Left ventricle myocardium inferior (tissue), 1 donor: ENCODE results near the gene KCNQ1. TPM values are rescaled to one million over a fixed set of nuclear protein-coding genes. Genes with fewer than 3 reads are reported as not detected.

Experiments
- DNase-seq: peaks from one replicate; pipeline ENCODE4 v3.0.0-alpha.2; 2020
- H3K27ac ChIP-seq: fragments of 200-600 bp; replicated peaks from 2 replicates; pipeline ENCODE4 v1.8.0; 2021
- H3K27me3 ChIP-seq: fragments of 200-600 bp; 2 replicates; pipeline ENCODE4 v1.8.0; 2021; ENCODE audit warnings: low read depth
- H3K36me3 ChIP-seq: fragments of 200-600 bp; 2 replicates; pipeline ENCODE4 v1.8.0; 2021
- H3K4me1 ChIP-seq: fragments of 200-600 bp; 2 replicates; pipeline ENCODE4 v1.8.0; 2021
- H3K4me3 ChIP-seq: fragments of 200-600 bp; 2 replicates; pipeline ENCODE4 v1.8.0; 2021; ENCODE audit warnings: mild to moderate bottlenecking, moderate library complexity
- H3K9me3 ChIP-seq: fragments of 200-600 bp; replicated peaks from 2 replicates; pipeline ENCODE4 v1.8.0; 2021
- intact Hi-C: fragments of 100-400 bp; cut with micrococcal nuclease; formaldehyde crosslinking; loops from one replicate; pipeline ENCODE4 v1.11.0; 2022
- total RNA-seq: library from RNA; stranded (reverse); fragmentation: NEBNext Ultra II Directional; extraction: Animal tissue kit (Norgen Biotek cat#: 25700); gene quantifications from one replicate; pipeline ENCODE4 v1.2.1, GENCODE V29; 2021
- TF ChIP-seq, protein P1 (sequence below): fragments of 200-600 bp; IDR thresholded peaks from 2 replicates; pipeline ENCODE4 v1.8.0; 2021; ENCODE audit warnings: antibody characterized with exemption, mild to moderate bottlenecking, borderline replicate concordance
- donor health status: DM: no; HTN: yes; CAD: no; lungs with severe emphysema.

Gene KCNQ1
- total RNA-seq, 1 donor from 2014 or later: 41.8 TPM

DNA sequence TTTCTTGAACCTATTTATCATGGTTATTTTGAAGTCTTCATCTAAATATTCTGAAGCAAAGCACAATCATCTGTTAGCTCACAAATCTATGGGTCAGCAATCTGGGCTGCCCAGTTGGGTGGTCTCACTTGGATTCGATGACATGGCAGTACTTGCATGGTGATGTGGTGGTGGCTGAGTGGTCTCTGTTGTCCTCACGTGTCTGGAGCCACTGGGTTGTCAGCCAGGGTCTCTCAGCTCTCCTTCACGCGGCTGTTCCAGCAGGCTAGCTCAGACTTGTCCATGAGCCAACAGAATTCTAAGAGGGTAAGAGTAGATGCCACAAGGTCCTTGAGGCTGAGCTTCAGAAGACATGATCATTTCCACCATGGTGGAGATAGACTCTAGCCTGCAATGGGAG lies 321.4 kb downstream of the KCNQ1 start:
- H3K27me3 ChIP-seq: no peaks in the 10 kb centered on the region
- H3K36me3 ChIP-seq: no peaks in the 10 kb centered on the region
- no peak overlapping the region for H3K27ac ChIP-seq
- TF ChIP-seq, protein P1, sequence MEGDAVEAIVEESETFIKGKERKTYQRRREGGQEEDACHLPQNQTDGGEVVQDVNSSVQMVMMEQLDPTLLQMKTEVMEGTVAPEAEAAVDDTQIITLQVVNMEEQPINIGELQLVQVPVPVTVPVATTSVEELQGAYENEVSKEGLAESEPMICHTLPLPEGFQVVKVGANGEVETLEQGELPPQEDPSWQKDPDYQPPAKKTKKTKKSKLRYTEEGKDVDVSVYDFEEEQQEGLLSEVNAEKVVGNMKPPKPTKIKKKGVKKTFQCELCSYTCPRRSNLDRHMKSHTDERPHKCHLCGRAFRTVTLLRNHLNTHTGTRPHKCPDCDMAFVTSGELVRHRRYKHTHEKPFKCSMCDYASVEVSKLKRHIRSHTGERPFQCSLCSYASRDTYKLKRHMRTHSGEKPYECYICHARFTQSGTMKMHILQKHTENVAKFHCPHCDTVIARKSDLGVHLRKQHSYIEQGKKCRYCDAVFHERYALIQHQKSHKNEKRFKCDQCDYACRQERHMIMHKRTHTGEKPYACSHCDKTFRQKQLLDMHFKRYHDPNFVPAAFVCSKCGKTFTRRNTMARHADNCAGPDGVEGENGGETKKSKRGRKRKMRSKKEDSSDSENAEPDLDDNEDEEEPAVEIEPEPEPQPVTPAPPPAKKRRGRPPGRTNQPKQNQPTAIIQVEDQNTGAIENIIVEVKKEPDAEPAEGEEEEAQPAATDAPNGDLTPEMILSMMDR: no peak
- H3K9me3 ChIP-seq: no peaks in the 10 kb centered on the region
- intact Hi-C loops: no loop called here
- H3K4me3 ChIP-seq: no peak overlapping the region
- no peak for DNase-seq
- no peaks in the 10 kb centered on the region for H3K4me1 ChIP-seq

DNA sequence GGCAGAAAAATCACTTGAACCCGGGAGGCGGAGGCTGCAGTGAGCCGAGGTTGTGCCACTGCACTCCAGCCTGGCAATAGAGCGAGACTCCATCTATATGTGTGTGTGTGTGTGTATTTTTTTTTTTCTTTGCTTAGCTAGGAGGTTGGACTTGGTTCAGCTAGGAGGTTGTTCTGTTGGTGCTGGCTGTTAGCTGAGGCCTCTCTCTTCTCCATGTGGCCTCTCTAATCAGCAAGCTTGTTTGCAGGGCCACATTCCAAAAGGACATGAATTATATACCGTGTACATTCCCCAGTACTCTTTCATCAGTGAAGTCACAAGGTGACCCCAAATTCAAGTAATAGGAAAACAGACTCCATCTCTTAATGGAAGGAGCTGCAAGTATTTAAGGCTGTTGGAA lies 322.3 kb downstream of the KCNQ1 start:
- no peaks in the 10 kb centered on the region for H3K36me3 ChIP-seq
- intact Hi-C loops: no loop called here
- DNase-seq: no peak
- no peaks in the 10 kb centered on the region for H3K27me3 ChIP-seq
- no peaks in the 10 kb centered on the region for H3K9me3 ChIP-seq
- TF ChIP-seq, protein P1: no peak
- H3K4me1 ChIP-seq: no peaks in the 10 kb centered on the region
- no peak overlapping the region for H3K27ac ChIP-seq
- H3K4me3 ChIP-seq: no peak overlapping the region

DNA sequence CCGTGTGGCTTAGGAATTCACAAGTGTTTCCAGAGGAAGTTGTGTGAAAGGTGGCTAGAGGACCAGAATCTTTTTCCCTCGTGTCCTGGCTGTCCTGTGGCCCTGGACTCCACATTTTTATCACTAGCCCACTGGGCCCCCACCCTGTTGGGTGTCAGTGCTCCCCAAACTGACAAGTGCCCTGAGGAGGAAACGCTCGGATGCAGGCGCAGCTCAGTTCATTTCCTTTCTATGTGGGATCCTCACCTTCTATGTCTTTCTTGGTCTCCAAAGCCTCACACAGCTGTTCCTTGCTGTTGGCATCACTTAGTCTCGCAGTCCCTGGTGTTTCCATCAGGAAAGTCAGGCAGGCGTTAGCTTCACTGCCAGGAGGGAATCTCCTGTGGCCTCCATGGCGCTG lies 323.0 kb downstream of the KCNQ1 start:
- intact Hi-C loops: no loop called here
- no peak for DNase-seq
- Histone ChIP-seq H3K4me3 (no peak overlapping the region), H3K9me3 (no peaks in the 10 kb centered on the region), H3K36me3 (no peaks in the 10 kb centered on the region), H3K27me3 (no peaks in the 10 kb centered on the region), H3K4me1 (no peaks in the 10 kb centered on the region), H3K27ac (no peak overlapping the region)
- TF ChIP-seq, protein P1: no peak

DNA sequence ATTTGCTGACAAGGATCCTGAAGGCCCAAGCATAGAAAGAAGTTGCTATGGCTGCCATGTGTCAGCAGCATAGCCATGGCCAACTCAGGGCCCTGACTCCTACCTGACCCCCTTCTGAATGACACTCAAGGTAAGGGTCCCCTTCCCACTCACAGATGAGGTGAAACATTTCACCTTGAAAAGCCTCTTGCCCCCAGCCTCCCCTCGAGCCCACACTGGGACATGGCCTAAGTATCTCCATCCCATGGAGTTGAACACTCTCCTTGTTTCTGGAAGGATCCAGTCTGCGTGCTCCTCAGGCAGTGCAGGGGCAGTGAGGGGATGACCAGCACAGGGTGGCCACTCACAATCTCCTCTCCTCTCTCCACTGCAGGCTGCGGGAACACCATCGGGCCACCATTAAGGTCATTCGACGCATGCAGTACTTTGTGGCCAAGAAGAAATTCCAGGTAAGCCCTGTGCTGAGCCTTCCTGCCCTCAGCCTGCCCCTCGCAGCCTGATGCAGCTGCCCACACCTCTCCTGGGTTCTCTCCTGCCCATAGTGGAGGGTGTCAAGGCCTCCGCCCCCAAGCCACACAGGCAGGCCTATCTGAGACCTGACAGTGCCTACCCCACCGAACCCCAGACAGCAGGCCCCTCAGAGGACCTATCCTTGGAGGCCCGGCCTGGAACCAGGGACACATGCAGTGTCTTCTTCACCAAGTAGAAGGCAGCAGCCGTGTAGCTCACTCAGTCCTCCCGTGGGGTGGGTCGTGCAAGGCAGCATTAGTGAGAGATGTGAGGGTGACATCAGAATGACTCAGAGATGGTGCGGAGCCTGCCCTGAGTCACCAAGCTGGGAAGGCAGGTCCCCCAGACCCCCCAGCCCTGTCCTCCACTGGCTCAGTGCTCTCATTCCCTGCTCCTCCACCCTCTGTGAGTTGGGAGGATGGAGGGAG lies 323.9 kb downstream of the KCNQ1 start:
- intact Hi-C loops: no loop called here
- Histone ChIP-seq H3K9me3 (no peaks in the 10 kb centered on the region), H3K27me3 (no peaks in the 10 kb centered on the region), H3K27ac (no peak overlapping the region), H3K4me1 (no peaks in the 10 kb centered on the region), H3K4me3 (no peak overlapping the region), H3K36me3 (no peaks in the 10 kb centered on the region)
- DNase-seq: no peak
- TF ChIP-seq, protein P1: no peak

DNA sequence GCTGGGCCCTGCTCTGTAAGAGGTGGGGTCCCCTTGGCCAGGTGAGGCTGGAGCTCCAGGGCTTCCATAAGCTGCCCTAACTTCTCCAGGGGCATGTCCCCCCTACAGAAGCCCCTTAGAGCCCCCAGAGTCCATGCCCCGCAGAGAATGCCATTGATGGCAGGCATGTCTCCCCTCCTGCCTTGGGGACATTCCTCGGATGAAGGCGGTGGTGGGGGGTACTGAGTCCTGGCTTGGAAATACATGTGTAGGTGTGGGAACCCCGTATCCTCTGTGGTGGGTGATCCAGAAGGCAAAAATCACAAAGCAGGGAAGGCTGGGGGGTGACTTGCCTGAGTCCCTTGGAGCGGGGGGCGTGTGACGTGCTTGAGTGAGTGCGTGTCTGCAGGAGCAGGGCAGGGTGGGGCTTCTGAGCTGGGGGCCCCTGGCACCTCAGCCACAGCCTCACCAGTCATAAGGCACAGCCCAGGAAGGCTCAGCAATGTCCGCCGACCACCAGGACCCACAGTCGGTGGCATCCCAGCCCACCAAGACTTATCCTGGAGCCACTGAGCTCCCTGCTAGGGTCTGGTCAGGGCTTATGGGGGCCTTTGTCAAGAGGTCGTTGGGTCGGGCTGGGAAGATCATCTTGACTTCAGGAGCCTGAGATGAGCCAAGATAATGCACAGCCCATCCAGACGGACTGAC lies 324.7 kb downstream of the KCNQ1 start:
- intact Hi-C loops: no loop called here
- no peak for DNase-seq
- TF ChIP-seq, protein P1: no peak

More for the DNA sequence above, 324.7 kb downstream of the KCNQ1 start:
- H3K27ac ChIP-seq: no peak overlapping the region
- H3K9me3 ChIP-seq: no peaks in the 10 kb centered on the region
- H3K4me1 ChIP-seq: no peaks in the 10 kb centered on the region
- no peaks in the 10 kb centered on the region for H3K36me3 ChIP-seq
- no peaks in the 10 kb centered on the region for H3K27me3 ChIP-seq
- no peak overlapping the region for H3K4me3 ChIP-seq
